SH-SY5Y (cell line): Measurements from ENCODE around the gene CIAO1.

ENCODE experiments used
- GATA2 ChIP-seq: IDR thresholded peaks from 2 replicates; pipeline ENCODE4 v1.6.1; 2011; ENCODE audit warnings: mild to moderate bottlenecking, low read depth, low read length
- GATA3 ChIP-seq: IDR thresholded peaks from 2 replicates; pipeline ENCODE4 v1.6.1; 2011; ENCODE audit warnings: low read depth, mild to moderate bottlenecking, low read length, moderate library complexity

GRCh38 chr2:96319396-96319795 is 53.4 kb downstream of the CIAO1 start:
- no peak for TF ChIP-seq GATA2
- TF ChIP-seq GATA3: no peak
